HG02970 (cell line): Measurements from ENCODE around the gene CMSS1.
"Not testable (repeated sequence)": the region's sequence is repeated elsewhere in the genome, so short reads cannot be mapped to it uniquely, and the experiment has no call there.

Experiments used
- ATAC-seq: cut with Tn5 transposase; IDR thresholded peaks from one replicate; pipeline ENCODE4 v1.9.1; 2021; ENCODE audit warnings: mild to moderate bottlenecking, moderate library complexity, moderate number of reproducible peaks; ENCODE audit not compliant: unreplicated experiment, low FRiP score

Gene CMSS1

GRCh38 chr3:100096286-100096685 is 278.6 kb downstream of the CMSS1 start:
- ATAC-seq, result not testable (repeated sequence)

GRCh38 chr3:100096866-100097265 is 279.2 kb downstream of the CMSS1 start:
- no peak for ATAC-seq

- ATAC-seq, result no peak
Observed at GRCh38 chr3:100097919-100098783, 280.5 kb downstream of the CMSS1 start.

GRCh38 chr3:100098784-100099070 is 281.1 kb downstream of the CMSS1 start:
- no peak for ATAC-seq

- no peak for ATAC-seq
Observed at GRCh38 chr3:100099621-100100020, 282.0 kb downstream of the CMSS1 start.

GRCh38 chr3:100100425-100100824 is 282.8 kb downstream of the CMSS1 start:
- no peak for ATAC-seq

GRCh38 chr3:100102757-100103156 is 285.1 kb downstream of the CMSS1 start:
- no peak for ATAC-seq

GRCh38 chr3:100103558-100104441 is 286.1 kb downstream of the CMSS1 start:
- peak; percentile 69 for ATAC-seq

GRCh38 chr3:100104442-100104798 is 286.8 kb downstream of the CMSS1 start:
- ATAC-seq, result peak; percentile 34

GRCh38 chr3:100104817-100105413 is 287.3 kb downstream of the CMSS1 start:
- ATAC-seq, result no peak

GRCh38 chr3:100105501-100105900 is 287.8 kb downstream of the CMSS1 start:
- ATAC-seq, result peak; percentile 29

- no peak for ATAC-seq
Observed at GRCh38 chr3:100106094-100106493, 288.4 kb downstream of the CMSS1 start.

GRCh38 chr3:100106531-100107141 is 289.0 kb downstream of the CMSS1 start:
- no peak for ATAC-seq

- no peak for ATAC-seq
Observed at GRCh38 chr3:100107221-100107814, 289.7 kb downstream of the CMSS1 start.

GRCh38 chr3:100108464-100109079 is 290.9 kb downstream of the CMSS1 start:
- ATAC-seq, result no peak

- no peak for ATAC-seq
Observed at GRCh38 chr3:100110162-100110561, 292.5 kb downstream of the CMSS1 start.

GRCh38 chr3:100111728-100112127 is 294.1 kb downstream of the CMSS1 start:
- no peak for ATAC-seq

GRCh38 chr3:100113723-100114412 is 296.2 kb downstream of the CMSS1 start:
- ATAC-seq, result no peak

GRCh38 chr3:100114413-100115030 is 296.9 kb downstream of the CMSS1 start, which contains the start of gene FILIP1L:
Gene FILIP1L, minus strand, starts transcription at chr3:100114501.
- no peak for ATAC-seq
